RWPE2 (cell line): ENCODE results near the gene CELA3B.
"Not testable (repeated sequence)": the region's sequence is repeated elsewhere in the genome, so short reads cannot be mapped to it uniquely, and the experiment has no call there.

ENCODE experiments used
- ATAC-seq: fragments of 200-7000 bp; cut with Tn5 transposase; 3 replicates; pipeline ENCODE4 v1.9.1; 2021; ENCODE audit warnings: low read depth
- DNase-seq: peaks from one replicate; pipeline ENCODE4 v3.0.0-alpha.2; 2020; ENCODE audit warnings: low spot score
- H3K27ac ChIP-seq: fragments of 450-650 bp; 2 replicates; pipeline ENCODE4 v1.5.1; 2017; ENCODE audit warnings: mild to moderate bottlenecking; ENCODE audit not compliant: poor library complexity, severe bottlenecking
- H3K27me3 ChIP-seq: fragments of 250-450 bp; sonication (Bioruptor Pico); 2 replicates; pipeline ENCODE4 v1.5.1; 2021; ENCODE audit warnings: mild to moderate bottlenecking, moderate library complexity; ENCODE audit not compliant: insufficient read depth, poor library complexity, severe bottlenecking
- H3K36me3 ChIP-seq: fragments of 250-450 bp; sonication (Bioruptor Pico); 2 replicates; pipeline ENCODE4 v1.5.1; 2020; ENCODE audit warnings: low read depth, mild to moderate bottlenecking, moderate library complexity
- H3K4me1 ChIP-seq: fragments of 250-450 bp; sonication (Bioruptor Pico); 2 replicates; pipeline ENCODE4 v1.5.1; 2021; ENCODE audit warnings: mild to moderate bottlenecking, moderate library complexity; ENCODE audit not compliant: insufficient read depth, poor library complexity, severe bottlenecking
- H3K4me3 ChIP-seq: fragments of 250-450 bp; sonication (Bioruptor Pico); 2 replicates; pipeline ENCODE4 v1.5.1; 2021; ENCODE audit warnings: mild to moderate bottlenecking, moderate library complexity; ENCODE audit not compliant: severe bottlenecking
- H3K9me3 ChIP-seq: fragments of 250-450 bp; sonication (Bioruptor Pico); 2 replicates; pipeline ENCODE4 v1.5.1; 2021; ENCODE audit warnings: mild to moderate bottlenecking, moderate library complexity; ENCODE audit not compliant: severe bottlenecking
- CTCF ChIP-seq: fragments of 450-650 bp; IDR thresholded peaks from one replicate; pipeline ENCODE4 v1.5.1; 2017; ENCODE audit warnings: mild to moderate bottlenecking, moderate library complexity; ENCODE audit not compliant: poor library complexity, severe bottlenecking

The CELA3B gene

GRCh38 chr1:21942464-21942863, 34.4 kb upstream of the CELA3B start:
- H3K36me3 ChIP-seq = no peaks in the 10 kb centered on the region
- DNase-seq = no peak
- ATAC-seq = no peak
- H3K4me3 ChIP-seq = no peak overlapping the region
- H3K27me3 ChIP-seq = no peaks in the 10 kb centered on the region
- H3K9me3 ChIP-seq = no peaks in the 10 kb centered on the region
- no peak for TF ChIP-seq CTCF
- H3K27ac ChIP-seq = no peak overlapping the region
- H3K4me1 ChIP-seq = peaks cover 22% of the 10 kb centered on the region

- DNase-seq = not testable (repeated sequence)
- peak; percentile 33; the same call in 1 of the 3 replicates for ATAC-seq
These were observed 33.7 kb upstream of the CELA3B start for GRCh38 chr1:21942959-21943640.

GRCh38 chr1:21944733-21945073, 32.1 kb upstream of the CELA3B start:
- no peaks in the 10 kb centered on the region for H3K27me3 ChIP-seq
- no peak overlapping the region for H3K27ac ChIP-seq
- DNase-seq = no peak
- H3K36me3 ChIP-seq = no peaks in the 10 kb centered on the region
- no peaks in the 10 kb centered on the region for H3K9me3 ChIP-seq
- peaks cover 15% of the 10 kb centered on the region for H3K4me1 ChIP-seq
- no peak for ATAC-seq
- TF ChIP-seq CTCF = no peak
- no peak overlapping the region for H3K4me3 ChIP-seq

More at GRCh38 chr1:21942959-21943640, 33.7 kb upstream of the CELA3B start:
- H3K36me3 ChIP-seq, H3K9me3 ChIP-seq, H3K4me3 ChIP-seq, H3K27me3 ChIP-seq, H3K27ac ChIP-seq: not testable (repeated sequence)
- peaks cover 22% of the 10 kb centered on the region for H3K4me1 ChIP-seq

- Histone ChIP-seq H3K4me3 (no peak overlapping the region), H3K9me3 (no peaks in the 10 kb centered on the region), H3K27me3 (no peaks in the 10 kb centered on the region), H3K36me3 (no peaks in the 10 kb centered on the region), H3K4me1 (peaks cover 9% of the 10 kb centered on the region), H3K27ac (no peak overlapping the region)
- TF ChIP-seq CTCF = no peak
- ATAC-seq = no peak
- DNase-seq = no peak
These were observed 29.8 kb upstream of the CELA3B start for GRCh38 chr1:21946836-21947587.

- H3K4me3 ChIP-seq = no peak overlapping the region
- DNase-seq = no peak
- H3K27me3 ChIP-seq = no peaks in the 10 kb centered on the region
- ATAC-seq = no peak
- H3K4me1 ChIP-seq = peaks cover 5% of the 10 kb centered on the region
- no peak for TF ChIP-seq CTCF
- no peaks in the 10 kb centered on the region for H3K9me3 ChIP-seq
- no peaks in the 10 kb centered on the region for H3K36me3 ChIP-seq
- H3K27ac ChIP-seq = no peak overlapping the region
These were observed 26.1 kb upstream of the CELA3B start for GRCh38 chr1:21950734-21951133.
